HG03039 (cell line): Measurements from ENCODE around the gene GFRAL.

ENCODE experiments used
- ATAC-seq: cut with Tn5 transposase; IDR thresholded peaks from one replicate; pipeline ENCODE4 v1.9.1; 2021; ENCODE audit warnings: mild to moderate bottlenecking, moderate library complexity; ENCODE audit not compliant: unreplicated experiment

The GFRAL gene

DNA sequence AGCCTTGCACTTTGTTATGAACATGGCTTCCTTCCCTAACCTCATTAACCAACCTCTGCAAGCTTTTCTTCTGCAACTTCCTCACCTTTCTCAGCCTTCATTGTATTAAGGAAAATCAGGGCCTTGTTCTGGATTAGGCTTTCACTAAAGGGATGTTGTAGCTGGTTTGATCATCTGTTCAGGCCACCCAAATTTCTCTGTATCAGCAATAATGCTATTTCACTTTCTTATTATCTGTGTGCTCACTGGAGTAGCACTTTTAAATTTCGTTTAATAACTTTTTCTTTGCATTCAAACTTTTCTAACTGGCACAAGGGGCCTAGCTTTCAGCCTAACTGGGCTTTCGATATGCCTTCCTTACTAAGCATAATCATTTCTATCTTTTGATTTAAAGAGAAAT, 96.7 kb downstream of the GFRAL start:
- ATAC-seq = no peak

DNA sequence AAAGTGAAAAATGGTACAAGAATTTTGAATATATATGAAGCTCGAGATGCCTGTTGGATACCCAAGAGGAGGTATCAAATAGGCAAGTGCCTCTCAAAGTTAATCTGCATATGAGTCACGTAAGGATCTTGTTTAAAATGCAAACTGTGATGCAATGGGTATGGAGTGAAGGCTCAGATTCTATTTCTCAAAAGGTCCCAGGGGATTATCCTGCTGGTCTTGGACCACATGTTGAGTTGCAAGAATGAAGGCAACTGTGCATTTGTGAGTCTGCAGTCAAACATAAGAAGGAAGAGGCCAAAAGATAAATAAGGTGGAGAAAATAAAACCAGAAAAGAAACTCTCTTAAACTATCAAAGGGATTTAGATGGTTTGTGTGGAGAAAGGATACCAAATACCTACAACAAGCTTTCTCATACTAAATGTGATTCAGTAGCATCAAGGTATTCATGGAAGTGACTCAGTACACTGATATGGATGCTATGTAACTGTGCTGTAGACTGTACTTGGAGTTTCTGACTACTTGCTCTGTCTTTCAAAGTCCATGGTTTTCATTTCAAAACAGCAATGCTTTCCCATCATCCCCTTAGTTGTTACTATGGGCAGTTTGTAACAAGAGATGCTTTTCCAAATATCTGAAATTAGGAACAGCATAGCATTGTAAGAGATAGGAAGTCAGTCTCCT, 106.3 kb downstream of the GFRAL start:
- no peak for ATAC-seq

DNA sequence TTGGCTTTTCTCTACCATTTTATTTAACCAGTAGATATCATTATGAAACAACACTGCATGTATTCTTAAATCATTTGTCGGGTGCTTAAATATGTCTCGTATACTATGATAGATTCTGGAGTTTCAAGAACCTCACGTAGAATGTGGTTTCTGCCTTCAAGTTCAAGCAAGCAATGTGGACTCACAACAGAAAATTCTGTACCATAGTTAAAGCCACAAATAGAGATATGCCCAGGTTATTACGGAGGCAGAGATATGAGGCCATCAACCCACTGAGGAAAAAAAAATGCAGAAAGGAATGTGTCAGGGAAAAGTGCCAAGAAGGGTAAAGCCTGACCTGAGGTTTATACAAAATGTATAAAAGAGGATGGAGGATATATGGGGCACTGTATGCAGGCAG, 109.9 kb downstream of the GFRAL start:
- ATAC-seq = no peak

DNA sequence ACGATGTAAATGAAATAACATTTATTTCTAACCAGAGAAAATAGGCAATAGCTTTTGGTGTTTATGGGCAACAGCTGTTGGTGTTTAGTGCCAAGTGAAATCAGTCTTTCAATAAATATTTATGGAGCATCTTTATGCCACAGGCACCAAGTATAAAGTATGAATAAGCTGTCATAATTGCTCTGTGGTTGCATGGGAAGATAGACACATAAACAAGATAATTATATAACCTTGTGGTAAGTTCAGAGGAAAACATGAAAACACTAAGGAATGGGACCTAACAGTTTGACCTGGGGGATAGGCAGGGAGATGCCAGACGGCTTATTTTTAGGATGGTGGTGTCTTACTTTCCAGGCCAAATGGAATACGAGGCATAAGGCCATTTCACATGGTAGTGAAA, 110.9 kb downstream of the GFRAL start:
- ATAC-seq = no peak

- no peak for ATAC-seq
Observed at GRCh38 chr6:55443238-55444134, 116.2 kb downstream of the GFRAL start.

DNA sequence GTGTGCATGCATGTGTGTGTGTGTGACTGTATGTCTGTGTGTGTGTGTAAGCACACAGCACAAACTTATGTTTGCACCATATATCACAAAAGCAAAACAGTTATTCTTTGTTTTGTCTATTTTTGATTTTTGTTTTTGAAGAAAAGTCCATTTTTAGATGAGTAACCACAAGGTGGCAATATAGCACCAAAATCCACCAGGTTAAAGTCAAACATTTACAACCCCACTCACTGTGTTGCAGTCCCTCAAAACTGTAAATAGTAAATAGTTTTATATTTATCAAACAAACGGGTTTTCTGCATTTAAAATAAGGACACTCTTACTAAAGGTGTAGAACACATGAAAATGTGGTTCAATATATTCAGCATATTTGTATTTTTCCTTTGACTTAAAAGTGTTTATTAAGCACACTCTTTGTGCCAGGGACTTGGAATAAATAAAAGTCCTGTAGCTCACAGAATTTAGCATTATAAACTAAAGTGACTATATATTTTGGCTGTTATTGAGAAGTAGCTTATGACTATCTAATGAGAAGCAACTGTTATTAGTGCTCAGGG, 118.5 kb downstream of the GFRAL start:
- ATAC-seq = no peak

DNA sequence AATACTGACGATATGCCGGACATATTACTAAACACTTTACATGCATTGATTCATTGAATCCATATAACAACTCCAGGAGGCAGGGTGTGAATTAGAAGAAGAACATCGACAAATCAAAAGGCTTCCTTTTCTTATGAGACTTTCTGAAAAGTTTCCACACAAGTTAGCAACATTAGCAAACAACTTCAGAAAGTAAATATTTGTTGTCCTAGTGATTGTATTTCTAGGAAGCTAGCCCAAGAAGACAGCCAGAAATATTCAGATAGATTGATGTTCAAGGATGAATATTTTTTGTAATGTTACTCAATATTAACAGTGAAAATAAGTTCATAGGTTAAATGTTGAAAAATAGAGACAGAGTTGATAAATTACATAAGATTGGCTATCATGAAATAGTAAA, 120.6 kb downstream of the GFRAL start:
- ATAC-seq = no peak

DNA sequence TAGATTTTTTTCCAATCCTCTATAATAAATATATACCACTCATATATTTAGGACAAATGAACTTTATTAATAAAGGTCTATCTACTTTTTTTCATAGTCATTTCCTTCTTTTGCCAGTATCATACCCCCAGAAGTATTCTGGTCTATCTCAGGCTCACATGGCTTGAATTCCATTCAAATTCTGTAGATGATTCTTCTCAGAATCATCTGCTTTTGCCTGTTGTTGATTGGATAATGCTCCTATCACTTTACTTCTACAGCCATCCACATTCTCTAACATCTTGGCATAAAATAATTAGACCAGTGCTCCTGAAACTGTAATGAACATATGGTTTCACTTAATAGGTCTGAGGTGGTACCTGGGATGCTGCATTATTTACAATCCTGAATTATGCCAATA, 121.2 kb downstream of the GFRAL start:
- no peak for ATAC-seq

GRCh38 chr6:55449225-55449624, 122.0 kb downstream of the GFRAL start:
- ATAC-seq = no peak

DNA sequence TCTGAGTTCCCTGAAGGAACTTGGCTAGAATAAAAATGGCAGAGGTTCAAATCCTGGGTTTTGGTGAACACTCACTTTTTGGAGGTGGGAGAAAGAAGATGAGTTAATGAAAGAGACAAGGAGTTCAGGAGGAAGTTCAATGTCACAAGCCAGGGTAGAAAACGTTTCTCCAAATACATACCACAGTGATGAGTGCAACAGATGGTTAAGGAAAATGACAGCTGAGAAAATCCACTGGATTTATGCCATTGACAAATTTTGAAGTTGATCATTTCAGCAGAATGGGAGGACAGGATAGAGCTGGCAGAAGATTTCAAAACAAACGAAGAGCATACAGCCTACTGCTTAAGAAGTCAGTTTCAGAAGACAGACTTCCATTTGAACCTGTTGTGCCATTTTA, 122.7 kb downstream of the GFRAL start:
- no peak for ATAC-seq
